Activated CD8-positive, alpha-beta memory T cell treated with anti-CD3 and anti-CD28 coated beads for 1 hour (primary cell): Measurements from ENCODE around the gene SIGLECL1.

Experiments
- DNase-seq, 2 donors: peaks; one replicate each; pipeline ENCODE4 v3.0.0-alpha.2; 2020; ENCODE audit warnings: low read depth in 1 of 2; ENCODE audit errors: extremely low read depth in 1 of 2

SIGLECL1 gene

DNA sequence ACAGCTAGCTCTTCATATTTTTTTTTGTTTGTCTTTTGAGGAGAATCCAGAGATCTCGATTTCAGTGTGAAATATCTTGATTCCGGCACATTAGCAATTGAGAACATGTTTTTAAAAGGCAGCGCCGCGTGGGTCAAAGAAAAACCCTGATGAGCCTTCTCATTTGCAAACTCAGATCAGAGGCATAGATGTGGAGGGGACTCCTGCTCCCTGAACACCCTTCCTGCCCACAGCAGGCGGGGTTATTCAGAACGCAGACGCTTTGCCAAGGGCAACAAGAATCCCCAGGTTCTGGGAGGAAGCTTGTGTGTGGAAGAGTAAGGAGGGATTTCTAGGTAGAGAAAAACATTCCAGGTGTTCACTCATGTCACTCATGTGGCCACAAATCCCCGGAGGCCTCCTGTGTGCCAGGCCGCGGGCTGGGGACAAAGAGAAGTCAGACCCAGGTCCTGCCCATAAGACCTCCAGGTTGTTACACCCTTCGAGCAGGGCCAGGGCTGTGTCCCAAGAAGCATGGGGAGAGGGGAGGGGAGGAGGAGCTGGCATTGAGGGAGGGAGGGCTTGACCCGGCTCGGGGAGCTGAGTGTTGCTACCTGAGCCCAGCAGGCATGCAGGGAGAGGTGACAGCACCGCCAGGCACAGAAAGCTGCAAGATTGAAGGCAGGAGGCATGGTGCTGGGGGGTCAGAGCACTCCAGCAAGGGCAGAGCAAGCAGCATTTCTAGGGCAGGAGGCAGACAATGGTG, 44.7 kb downstream of the SIGLECL1 start:
- no peak for DNase-seq

DNA sequence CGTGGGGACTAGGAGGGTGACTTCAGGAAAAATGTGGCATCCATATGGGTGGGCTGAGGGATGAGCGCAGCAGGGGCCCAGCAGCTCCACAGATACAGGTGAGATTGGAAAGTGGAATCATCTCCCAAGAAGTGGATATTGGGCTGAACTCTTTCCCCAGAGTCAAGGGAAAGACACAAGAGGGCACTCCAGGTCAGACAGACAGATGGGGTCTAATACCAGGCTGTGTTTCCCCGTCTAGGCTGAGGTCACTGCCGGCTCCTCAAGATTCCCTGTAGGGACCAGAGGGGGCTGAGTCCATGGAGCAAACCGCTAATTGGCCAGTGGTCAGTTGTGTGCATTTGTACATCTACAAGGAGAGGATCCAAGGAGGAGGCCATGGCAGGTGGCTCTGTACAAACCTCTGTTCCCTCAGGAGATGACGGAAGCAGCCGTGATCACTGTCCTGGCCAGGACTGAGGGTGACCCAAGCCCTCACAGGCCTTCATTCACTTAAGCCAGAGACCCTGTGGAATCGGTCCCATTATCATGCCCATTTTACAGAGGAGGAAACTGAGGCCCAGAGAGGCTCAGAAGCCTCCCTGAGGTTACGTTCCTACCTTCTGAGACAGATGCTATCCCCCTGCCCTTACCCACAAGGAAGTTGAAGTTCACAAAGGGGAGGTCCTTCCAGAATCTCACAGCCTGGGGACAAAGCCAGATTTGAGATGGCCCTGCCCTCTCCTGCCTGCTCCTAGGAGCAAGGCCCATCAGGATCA, 45.6 kb downstream of the SIGLECL1 start:
- DNase-seq: no peak

DNA sequence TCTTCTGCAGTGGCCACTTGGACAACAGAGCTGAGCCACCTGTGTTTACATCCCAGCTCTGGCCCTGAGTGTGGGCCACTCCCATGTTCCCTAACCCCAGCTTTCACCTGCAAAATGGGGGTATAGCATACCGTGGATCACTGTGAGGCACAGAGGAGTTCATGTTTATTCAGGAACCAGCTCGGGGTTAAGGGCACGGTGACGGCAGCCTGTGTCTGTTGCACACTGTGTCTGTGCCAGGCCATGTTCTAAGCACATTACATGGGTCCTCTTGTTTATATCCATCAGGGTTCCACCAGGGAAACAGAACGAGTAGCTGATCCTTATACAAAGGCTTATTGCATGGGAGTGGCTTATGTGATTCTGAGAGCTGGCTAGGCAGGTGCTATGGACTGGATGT, 46.5 kb downstream of the SIGLECL1 start:
- DNase-seq: no peak

- DNase-seq: no peak
Observed at GRCh38 chr19:51301266-51301665, 50.4 kb downstream of the SIGLECL1 start.

DNA sequence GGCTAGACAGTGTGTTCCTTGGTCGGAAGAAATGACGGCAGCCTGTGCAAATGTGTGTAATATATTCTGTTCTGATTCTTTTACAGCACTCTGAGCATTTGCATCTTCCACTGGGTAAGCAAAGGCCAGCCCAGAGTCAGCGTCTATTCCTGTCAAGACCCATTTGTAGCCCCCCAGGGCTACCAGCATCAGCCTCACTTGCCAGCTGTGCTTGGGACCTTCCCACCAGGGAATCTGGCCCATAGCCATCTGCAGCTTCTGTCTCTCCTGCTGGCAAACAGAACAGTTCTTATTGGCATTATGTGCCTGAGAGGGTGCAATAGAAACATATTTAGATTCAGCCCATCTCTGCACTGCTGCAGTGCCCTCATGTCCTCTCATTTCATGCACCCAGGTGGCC, 54.6 kb downstream of the SIGLECL1 start:
- DNase-seq: no peak

DNA sequence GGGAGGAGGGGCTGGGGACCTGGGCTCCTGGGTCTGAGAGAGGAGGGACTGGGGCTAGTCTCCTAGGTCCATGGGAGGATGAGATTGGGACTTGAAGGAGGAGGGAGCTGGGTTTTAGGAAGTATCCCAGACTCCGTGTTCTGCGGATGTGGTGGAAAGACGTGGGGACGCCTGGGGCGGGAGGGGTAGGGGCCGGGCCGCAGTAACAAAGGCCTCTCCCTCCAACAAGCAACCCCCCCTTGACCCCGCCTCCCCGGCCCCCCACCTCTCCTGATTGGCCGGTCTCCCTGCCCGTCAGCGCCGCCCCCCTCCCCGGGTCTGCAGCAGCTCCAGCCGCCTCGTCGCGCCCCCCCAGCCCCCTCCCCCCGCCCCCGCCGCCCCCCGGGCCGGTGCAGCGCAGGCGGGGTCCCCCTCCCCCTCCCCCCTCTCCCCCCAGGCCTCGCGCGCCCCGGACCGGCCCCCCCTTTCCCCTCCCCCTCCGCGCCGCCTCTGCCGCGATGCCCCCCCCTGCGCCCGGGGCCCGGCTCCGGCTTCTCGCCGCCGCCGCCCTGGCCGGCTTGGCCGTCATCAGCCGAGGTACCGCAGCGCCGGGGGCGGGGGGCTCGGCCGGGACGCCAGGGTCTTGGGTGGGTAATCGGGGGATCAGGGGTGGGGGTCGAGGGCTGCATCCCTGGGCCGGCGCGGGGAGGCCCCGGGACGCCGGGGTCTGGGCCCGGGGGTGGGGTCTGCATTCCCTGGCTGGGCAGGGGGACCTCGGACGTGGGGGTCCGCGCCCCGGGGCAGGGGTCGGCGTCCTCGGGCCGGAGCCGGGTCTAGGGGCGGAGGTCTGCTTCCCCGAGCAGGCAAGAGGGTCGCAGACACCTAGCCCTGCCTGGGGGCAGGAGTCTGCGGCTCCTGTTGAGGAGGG, 60.7 kb downstream of the SIGLECL1 start, which contains the start of gene IGLON5:
IGLON5 (plus strand) TSS at position 294 of the 907 bp plus-strand sequence; CDS start at position 498, 204 bp downstream.
- no peak for DNase-seq

GRCh38 chr19:51316688-51317087, 65.8 kb downstream of the SIGLECL1 start:
- no peak for DNase-seq

- no peak for DNase-seq
Observed at GRCh38 chr19:51317376-51317775, 66.5 kb downstream of the SIGLECL1 start.

DNA sequence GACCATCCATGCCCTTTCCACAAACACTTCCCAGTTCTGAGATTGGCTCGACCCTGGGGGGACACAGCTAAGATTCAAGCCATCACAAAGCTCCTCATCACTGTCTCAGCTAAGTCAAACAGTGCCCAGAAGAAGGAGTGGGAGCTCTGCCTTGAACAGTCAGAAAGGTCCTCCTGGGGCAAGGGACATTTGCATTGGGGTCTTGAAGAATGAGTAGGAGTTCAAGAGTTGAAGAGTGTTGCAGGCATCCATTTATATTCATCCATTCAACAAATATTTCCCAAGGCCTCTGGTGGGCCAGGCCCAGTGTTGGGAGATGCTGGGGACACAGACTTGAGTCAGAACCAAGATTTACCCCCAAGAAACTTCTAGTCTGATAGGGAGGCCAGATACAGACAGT, 67.1 kb downstream of the SIGLECL1 start:
- no peak for DNase-seq
